NCI-H2196 (cell line): ENCODE measurements around the gene PIK3CG.
"Not testable (repeated sequence)": the region's sequence is repeated elsewhere in the genome, so short reads cannot be mapped to it uniquely, and the experiment has no call there.

Experiments
- DNase-seq: peaks from one replicate; lab custom pipeline; 2025; ENCODE audit not compliant: unreplicated experiment; lab: John Stamatoyannopoulos, UW

PIK3CG gene

DNA sequence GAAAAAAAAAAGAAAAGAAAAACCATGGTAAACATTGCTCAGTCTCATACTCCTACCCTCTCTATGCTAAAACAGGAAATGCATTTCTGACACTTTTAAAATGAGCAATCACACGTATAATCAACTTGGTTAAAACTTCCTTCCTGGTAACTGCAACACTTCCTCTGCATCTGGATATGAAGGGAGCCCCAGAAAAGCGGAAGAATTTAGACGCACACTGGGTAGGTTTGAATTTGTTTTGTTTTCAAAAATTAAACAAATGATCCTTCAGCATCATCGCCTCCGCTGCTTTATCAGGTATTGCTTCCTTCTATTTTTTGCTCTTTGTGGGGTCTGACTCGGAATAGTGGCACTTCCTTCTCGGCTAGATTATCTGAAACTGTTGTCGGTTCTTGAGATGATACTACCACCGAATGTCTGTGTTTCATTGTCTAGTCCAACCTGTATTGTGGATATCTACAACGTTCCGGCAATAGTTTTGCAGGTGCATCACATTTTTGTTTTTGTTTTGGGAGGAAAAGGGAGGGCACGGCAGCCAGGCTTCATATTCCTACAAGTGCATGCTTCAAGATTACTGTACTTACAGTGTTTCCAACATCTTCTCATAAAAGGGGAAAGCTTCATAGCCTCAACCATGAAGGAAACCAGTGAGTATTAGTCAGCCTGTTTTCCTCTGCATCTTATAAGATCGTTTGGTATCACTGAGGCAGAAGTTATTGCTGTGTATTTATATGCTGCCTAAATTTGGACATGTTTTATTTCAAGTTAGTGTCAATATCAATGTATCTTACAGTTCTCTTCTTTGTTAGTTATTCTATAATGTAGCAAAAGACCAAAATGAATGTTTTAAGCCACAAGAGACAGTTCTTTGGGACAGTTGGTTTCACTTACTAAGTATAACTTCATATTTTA lies at the start of gene PIK3CG:
Gene PIK3CG (plus strand): TSS at position 153 of the 912 bp plus-strand sequence. CDS start 2,280 bp downstream, outside the sequence.
- DNase-seq = no peak

DNA sequence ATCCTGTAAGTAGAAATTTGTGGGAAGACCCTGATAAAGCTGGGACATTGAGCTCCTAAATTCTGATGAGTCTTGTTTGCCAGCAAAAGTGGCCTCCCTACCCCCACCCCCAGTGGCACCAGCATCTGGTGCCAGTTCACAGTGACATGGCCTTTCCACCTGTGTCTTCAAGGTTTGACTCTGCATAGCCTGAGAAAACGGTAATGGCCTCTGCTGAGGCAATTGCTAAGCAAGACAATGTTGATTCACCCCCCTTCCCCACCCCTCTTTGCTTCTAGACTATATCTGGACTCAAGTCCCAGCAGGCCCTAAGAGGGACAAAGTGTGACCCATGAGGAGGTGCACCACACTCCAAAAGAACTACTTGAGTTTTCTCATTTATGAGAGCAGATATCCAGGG lies 48.0 kb upstream of the PIK3CG start:
- no peak for DNase-seq

DNA sequence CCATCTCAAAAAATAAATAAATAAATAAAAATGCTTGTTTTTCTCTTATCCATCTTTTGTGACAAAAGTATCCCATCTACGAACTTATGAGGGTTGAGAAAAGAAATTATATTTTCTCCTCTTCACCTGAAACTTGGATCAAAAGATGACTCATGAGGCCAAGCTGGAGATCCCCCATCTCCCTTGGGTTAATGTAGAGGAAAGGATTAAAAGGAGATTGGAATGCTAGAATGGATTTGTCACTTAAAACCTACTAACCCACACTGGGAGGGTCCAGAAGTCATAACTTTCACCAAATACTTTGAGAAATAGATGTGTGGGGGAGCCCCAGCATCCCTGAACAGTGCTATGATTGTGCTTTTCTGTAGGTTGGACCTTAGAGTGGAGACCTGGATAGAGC lies 46.3 kb upstream of the PIK3CG start:
- DNase-seq = no peak

DNA sequence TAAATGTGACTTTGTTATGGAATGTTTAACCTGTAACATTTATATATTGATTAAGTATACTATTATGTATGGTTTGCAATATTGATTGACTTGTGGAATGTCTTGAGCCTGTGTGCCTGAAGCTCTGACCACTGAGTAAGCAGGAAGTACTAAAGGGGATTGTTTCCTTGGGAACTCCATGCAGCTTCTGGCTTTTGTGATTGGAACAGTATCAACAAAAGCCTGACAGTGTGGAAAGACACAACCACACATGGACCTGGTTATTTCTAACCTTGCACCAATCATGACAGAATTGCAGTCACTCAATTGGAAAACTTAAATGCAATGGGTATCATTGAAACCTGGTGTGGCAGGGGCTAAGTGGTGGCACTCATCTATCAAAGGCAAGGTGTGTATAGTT lies 45.5 kb upstream of the PIK3CG start:
- no peak for DNase-seq

DNA sequence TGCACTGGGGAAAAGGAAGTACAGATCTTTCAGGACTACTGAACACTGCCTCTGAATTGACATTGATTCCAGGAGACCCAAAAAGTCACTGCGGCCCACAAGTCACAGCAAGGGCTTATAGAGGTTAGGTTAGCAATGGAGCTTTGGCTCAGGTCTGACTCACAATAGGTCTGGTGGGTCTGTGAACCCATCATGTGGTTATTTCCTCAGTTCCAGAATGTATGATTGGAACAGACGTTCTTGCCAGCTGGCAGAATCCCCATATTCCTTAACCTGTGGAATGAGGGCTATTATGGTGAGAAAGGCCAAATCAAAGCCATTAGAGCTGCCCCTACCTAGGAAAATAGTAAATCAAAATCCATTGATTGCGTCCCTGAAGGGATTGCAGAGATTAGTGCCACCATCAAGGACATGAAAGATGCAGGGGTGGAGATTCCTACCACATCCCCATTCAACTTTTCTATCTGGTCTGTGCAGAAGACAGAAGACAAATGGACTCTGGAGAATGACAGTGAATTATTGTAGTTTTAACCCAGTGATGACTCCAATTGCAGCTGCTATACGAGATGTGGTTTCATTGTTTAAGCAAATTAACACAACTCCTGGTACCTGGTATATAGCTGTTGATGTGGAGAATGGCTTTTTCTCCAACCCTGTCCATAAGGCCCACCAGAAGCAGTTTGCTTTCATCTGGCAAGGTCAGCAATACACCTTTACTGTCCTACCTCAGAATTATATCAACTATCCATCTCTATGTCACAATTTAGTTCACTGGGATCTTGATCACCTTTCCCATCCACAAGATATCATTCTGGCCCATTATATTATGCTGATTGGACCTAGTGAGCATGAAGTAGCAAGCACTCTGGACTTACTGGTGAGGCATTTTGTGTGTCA lies 44.5 kb upstream of the PIK3CG start:
- DNase-seq = no peak

DNA sequence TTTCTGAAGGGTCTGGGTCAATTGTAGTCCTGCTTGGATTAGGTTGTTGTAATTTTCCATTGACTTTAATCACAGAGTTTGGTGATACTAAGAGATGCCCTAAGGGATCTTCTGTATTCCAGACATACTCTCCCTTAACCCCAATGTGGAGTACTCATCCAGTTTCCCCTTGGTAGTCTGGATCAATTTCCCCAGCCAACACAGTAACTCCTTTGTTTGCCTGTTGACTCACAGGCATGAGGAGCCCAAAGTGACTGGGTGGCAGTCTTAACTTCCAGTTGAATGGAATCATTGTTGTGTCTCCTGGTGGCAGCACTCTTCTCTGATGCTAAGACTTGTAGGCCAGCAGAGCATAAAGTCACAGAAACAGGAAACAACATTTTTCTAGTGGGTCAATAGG lies 41.5 kb upstream of the PIK3CG start:
- DNase-seq = no peak

DNA sequence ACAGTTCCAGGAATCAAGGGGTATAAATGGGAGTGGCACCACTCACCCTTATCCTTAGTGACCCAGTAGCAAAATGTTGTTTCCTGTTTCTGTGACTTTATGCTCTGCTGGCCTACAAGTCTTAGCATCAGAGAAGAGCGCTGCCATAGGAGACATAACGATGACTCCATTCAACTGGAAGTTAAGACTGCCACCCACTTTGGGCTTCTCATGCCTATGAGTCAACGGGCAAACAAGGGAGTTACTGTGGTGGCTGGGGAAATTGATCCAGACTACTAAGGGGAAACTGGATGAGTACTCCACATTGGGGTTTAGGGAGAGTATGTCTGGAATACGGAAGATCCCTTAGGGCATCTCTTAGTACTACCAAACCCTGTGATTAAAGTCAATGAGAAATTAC lies 40.6 kb upstream of the PIK3CG start:
- DNase-seq = no peak

DNA sequence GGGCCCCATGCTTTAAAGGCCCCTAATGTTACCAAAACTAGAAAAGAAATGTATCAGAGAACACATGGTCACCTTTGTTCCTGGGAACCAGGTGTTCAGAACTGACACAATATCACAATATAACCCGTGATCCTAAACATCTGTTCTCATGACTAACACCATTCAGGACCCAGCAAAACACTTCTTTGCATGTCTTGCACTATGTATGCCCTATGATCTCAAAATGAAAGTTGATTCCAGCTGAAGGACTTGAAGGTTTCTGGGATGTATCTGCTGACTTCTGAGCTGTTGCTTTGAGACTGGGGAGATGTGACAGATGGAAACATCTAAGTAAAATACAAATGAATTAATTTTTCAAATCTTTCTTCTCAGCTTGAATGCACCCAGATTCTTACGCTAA lies 37.5 kb upstream of the PIK3CG start:
- no peak for DNase-seq

DNA sequence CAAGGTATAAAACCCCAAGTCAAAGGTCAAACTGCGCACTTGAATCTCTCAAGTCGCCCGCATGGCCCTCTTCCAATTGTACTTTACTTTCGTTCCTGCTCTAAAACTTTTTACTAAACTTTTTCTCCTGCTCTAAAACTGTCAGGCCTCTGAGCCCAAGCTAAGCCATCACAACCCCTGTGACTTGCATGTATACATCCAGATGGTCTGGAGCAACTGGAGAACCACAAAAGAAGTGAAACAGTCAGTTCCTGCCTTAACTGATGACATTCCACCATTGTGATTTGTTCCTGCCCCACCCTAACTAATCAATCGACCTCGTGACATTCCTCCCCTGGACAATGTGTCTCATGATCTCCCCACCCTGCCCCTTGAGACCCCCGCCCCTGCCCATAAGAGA lies 35.6 kb upstream of the PIK3CG start:
- no peak for DNase-seq

DNA sequence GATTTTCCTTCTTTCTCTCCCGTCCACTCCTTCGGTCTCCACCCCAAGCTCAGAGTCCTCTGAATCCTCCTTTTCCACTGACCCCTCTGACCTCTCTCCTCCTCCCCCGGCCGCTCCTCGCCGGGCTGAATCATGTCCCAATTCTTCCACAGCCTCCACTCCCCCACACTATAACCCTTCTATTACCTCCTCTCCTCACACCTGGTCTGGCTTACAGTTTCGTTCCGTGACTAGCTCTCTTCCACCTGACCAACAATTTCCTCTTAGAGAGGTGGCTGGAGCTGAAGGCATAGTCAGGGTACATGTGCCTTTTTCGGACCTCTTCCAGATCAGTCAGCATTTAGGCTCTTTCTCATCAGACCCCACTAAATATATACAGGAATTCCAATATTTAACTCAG lies 34.2 kb upstream of the PIK3CG start:
- not testable (repeated sequence) for DNase-seq

DNA sequence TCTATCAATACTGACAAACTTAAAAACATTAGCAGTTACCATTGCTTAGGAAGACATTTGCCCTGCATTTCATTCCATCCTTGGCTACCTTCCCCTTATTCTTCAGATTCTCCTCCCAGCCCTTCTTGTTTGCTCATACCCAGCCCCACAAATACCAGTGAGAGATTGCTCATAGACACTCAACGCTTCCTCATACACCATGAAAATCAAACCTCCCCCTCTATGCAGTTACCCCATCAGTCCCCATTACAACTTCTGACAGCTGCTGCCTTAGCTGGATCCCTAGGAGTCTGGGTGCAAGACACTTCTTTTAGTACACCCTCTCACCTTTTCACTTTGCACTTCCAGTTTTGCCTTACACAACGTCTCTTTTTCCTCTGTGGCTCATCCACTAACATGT lies 28.3 kb upstream of the PIK3CG start:
- no peak for DNase-seq

DNA sequence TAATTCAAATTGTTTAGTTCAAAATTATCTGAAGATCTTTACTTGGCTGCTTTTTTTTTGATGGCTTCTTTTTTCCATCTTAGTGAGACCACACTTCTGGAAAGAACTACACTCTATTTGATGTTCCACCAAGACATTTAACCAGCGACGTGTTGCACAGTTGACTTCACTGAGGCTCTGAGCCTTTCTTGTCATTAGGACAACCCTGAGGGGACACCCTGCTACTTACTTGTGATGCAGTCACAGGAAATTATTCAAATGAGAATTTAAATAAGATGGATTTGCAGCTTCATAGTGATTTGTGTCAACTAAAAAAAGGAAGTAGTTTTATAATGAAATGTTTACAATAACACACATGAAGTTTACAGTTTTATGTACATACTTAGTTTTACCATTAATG lies 25.6 kb upstream of the PIK3CG start:
- DNase-seq = no peak

DNA sequence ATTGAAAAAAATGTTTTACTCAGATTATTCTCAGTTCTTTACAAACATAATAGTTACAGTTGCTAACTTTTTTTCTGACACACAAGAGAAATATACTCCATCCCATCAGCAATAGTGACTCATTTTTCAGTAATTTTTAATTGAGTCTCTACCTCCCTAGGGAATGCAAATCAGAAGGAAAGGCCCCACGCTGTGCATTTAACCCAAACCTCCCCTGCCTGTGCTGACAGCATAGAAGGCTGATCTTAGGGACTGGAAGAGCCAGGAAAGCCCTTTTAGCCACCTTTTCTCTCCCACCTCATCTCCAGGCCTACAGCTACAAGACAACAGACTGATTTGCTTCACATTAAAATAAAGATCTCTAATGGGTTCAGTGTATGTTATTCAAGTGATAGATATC lies 24.7 kb upstream of the PIK3CG start:
- no peak for DNase-seq

DNA sequence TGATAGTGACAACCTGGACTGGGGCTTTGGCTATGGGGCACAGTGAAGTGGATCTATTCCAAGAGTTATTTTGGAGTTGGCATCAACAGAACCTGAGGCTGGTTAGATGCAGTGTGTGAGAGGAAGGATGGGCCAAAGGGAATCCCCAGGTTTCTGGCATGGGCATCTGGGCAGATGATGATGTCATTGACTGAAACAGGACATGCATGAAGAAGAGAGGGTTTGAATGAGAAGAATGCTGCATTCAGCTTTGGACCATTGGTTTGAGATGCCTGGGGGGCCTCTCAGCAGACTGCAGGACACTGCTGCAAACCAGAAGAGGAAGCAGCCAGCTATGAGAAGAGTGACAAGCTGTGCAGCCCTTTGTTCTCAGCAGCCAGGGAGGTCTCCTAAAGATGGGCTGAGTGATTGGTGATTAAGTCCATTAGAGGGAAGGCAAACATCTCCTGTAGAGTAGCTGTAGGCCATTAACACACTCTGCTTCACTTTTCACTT lies 23.1 kb upstream of the PIK3CG start:
- no peak for DNase-seq

DNA sequence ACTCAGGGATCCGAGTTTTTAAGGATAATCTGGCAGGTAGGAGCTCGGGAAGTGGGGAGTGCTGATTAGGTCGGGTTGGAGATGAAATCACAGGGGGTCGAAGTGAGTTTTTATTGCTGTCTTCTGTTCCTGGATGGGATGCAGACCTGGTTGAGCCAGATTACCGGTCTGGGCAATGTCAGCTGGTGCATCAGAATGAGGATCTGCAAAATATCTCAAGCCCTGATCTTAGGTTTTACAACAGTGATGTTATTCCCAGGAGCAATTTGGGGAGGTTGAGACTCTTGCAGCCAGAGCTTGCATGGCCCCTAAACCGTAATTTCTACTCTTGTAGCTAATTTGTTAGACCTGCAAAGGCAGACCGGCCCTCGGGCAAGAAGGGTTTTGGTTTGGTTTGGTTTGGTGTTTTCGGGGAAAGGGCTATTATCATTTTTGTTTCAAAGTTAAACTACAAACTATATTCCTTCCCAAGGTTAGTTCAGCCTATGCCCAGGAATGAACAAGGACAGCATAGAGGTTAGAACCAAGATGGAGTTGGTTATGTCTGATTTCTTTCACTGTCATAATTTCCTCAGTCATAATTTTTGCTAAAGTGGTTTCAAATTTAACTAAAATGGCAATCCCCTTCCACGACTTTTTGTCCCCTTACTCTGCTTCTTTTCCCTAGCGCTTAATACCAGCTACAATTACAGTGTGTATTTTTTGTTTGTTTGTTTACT lies 20.6 kb upstream of the PIK3CG start:
- no peak for DNase-seq

DNA sequence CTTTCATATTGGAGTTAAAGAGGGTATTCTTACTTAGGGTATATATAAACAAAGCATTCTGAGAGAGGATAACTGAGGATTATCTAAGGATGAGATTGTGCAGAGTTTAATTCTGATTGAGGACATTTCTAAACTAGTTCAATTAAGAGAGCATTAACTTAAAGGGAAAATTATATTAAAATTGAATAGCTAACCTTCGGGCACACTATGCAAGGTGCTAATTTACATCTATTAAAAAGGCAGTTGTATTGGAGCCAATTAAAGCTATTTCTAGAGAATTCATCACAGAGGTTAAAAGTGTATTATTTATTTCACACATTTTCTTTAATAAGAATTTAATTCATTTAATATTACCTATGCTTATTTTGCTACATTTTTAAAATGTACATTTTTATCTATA lies 17.0 kb upstream of the PIK3CG start:
- no peak for DNase-seq

DNA sequence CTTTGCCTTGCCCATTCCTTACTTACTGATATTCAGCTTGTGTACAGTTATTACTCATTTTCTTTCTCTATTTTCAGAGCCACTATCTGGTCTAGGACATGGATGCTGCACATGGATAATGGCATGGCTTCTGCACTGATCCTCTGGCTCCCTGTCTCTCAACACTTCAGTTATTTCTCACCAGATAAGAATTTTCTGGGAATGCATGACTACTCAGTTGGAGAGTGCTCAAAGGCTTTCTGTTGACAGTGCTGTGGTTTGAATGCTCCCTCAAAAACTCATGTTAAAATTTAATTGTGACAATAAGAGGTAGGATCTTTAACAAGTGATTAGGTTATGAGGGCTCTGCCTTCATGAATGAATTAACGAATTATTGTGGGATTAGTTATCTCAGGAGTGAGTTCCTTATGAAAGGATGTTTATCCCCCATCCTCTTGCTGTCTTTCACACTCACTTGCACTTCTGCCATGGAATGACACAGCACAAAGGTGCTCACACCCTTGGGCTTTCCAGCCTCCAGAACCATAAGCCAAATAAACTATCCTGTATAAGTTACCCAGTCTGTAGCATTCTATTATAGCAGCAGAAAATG lies 16.1 kb upstream of the PIK3CG start:
- DNase-seq = no peak

DNA sequence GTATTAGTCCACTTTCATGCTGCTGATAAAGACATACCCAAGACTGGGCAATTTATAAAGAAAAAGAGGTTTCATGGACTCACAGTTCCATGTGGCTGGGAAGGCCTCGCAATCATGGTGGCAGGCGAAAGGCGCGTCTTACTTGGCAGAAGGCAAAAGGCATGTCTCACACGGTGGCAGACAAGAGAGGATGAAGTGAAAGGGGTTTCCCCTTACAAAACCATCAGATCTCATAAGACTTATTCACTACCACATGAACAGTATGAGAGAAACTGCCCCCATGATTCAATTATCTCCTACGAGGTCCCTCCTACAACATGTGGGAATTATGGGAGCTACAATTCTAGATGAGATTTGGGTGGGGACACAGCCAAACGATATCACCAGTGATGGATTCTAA lies 13.4 kb upstream of the PIK3CG start:
- not testable (repeated sequence) for DNase-seq

DNA sequence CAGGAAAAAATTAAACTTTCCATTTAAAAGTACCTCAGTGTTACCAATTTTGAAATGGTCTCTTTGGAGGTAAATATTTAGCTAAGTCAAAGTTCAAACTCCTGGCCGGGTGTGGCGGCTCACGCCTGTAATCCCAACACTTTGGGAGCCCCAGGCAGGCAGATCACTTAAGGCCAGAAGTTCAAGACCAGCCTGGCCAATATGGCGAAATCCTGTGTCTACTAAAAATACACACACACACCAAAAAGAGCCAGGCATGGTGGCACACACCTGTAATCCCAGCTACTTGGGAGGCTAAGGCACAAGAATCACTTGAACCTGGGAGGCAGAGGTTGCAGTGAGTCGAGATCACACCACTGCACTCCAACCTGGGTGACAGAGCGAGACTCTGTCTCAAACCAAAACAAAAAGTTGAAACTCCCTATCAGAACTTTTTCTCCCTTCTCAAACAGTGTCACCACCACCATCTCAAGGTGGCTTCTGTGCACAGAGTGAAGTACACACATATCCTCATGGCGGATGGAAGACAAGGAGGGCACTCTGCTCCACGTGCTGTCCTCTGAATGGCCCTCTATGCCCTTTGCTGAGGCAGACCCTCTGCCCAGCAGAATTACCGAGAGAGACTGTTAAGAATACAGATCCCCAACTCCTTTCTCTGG lies 11.7 kb upstream of the PIK3CG start:
- no peak for DNase-seq

DNA sequence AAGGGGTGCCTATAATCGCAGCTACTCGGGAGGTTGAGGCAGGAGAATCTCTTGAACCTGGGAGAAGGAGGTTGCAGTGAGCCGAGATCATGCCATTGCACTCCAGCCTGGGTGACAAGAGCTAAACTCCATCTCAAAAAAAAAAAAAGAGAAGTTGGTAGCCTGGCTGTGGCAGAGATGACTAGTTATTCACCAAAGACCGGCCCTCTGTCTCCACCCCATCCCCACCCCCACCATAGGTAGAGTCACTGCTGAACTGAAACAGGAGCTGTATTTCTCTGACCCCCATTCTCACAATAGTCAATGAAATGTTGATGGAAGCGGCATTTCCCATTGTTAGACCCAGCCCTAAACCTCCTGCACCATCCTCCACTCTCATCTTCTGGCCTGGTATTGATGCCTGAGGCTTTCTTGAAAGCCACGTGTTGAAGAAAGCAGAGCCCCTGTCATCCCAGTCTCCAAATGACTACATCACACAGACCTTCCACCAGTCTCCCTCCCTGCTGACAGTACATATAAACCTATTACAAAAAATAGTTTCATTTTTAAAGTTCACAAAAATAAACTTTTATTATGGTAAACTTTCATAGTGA lies 9.4 kb upstream of the PIK3CG start:
- no peak for DNase-seq
